K562 (cell line): ENCODE measurements around the gene NFATC2. TPM values are rescaled to one million over a fixed set of nuclear protein-coding genes. Genes with fewer than 3 reads are reported as not detected.

Source experiments
- ATF1 ChIP-seq, 2 experiments: fragments of 450-650 bp in 1 of 2; IDR thresholded peaks; 2 replicates each; pipeline ENCODE4 v1.6.1; 2016; ENCODE audit warnings: missing compliant biosample characterization in 1 of 2, missing genetic modification characterization in 1 of 2
- NCOA2 ChIP-seq, 2 experiments: fragments of 450-650 bp; IDR thresholded peaks; 2 replicates each; pipeline ENCODE4 v1.6.1; 2018; ENCODE audit warnings: mild to moderate bottlenecking in 2 of 2, moderate library complexity in 1 of 2; ENCODE audit not compliant: partially characterized antibody in 2 of 2
- NCOA6 ChIP-seq: fragments of 450-650 bp; IDR thresholded peaks from 2 replicates; pipeline ENCODE4 v1.6.1; 2017; ENCODE audit warnings: mild to moderate bottlenecking
- NR1H2 ChIP-seq: sonication (generic); formaldehyde crosslinking; IDR thresholded peaks from 2 replicates; pipeline ENCODE4 v1.4.0; 2020; ENCODE audit warnings: mild to moderate bottlenecking, missing genetic modification reagents
- PRPF4 ChIP-seq: fragments of 200-400 bp; formaldehyde crosslinking; IDR thresholded peaks from one replicate; pipeline ENCODE4 v1.6.1; 2017; ENCODE audit warnings: low read length, low read depth, mild to moderate bottlenecking; ENCODE audit not compliant: insufficient read depth, poor library complexity, severe bottlenecking
- polyA plus RNA-seq, 8 experiments: library from polyadenylated mRNA; depleted of rRNA in 4 of 8; stranded (reverse) in 5 of 8; unstranded in 3 of 8; fragments of >200 nt; fragmentation: Nextera tagmentation in 2 of 8; fragmentation: Illumina TruSeq in 1 of 8; extraction: Ambion mirVana in 2 of 8; extraction: Trizol in 1 of 8; gene quantifications; 2 replicates each; pipeline versions ENCODE4 v1.2.1 to v1.2.3, GENCODE V29; 2011 to 2014; ENCODE audit warnings: inconsistent platforms in 1 of 8, missing spikeins in 1 of 8
- total RNA-seq, 7 experiments: library from RNA; depleted of rRNA in 6 of 7; stranded (reverse); fragments of >200 nt in 6 of 7; fragmentation: Illumina TruSeq in 2 of 7; extraction: Trizol in 2 of 7; gene quantifications; 2 replicates each; pipeline versions ENCODE4 v1.2.1 to v1.2.3, GENCODE V29; 2011 to 2021; ENCODE audit warnings: low replicate concordance in 1 of 7
- TF ChIP-seq, protein P1 (sequence below): sonication (generic); formaldehyde crosslinking; IDR thresholded peaks from 2 replicates; pipeline ENCODE4 v1.8.0; 2023; ENCODE audit warnings: missing genetic modification reagents, mild to moderate bottlenecking, borderline replicate concordance
- TF ChIP-seq, protein P2 (sequence below): sonication (generic); IDR thresholded peaks from 2 replicates; pipeline ENCODE4 v1.6.1; 2016

NFATC2 gene
- total and polyA plus RNA-seq, 9 of the 15 experiments (the other 6 are each of a cell fraction or from before 2014, with no cell fraction given): 1.9 to 11.2 (median 3.0) TPM

DNA sequence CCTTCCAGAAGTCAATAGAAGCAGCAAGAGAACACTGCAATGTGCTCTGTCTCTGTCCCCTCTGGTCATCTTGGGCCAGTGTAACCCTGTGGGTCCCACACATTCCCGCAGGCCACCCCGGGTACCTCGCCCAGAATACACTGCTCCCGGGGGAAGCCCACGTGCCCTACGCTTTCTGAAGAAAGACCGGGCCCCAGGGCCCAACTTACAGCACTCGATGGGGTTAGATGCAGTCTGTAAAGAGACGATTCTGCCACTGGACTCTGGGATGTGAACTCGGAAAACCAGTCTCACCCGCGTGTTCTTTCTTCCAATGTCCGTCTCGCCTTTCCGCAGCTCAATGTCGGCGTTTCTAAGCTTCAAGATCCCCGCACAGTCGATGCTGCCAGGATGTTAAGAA, 68.7 kb downstream of the NFATC2 start (continued):
- TF ChIP-seq, protein P1, sequence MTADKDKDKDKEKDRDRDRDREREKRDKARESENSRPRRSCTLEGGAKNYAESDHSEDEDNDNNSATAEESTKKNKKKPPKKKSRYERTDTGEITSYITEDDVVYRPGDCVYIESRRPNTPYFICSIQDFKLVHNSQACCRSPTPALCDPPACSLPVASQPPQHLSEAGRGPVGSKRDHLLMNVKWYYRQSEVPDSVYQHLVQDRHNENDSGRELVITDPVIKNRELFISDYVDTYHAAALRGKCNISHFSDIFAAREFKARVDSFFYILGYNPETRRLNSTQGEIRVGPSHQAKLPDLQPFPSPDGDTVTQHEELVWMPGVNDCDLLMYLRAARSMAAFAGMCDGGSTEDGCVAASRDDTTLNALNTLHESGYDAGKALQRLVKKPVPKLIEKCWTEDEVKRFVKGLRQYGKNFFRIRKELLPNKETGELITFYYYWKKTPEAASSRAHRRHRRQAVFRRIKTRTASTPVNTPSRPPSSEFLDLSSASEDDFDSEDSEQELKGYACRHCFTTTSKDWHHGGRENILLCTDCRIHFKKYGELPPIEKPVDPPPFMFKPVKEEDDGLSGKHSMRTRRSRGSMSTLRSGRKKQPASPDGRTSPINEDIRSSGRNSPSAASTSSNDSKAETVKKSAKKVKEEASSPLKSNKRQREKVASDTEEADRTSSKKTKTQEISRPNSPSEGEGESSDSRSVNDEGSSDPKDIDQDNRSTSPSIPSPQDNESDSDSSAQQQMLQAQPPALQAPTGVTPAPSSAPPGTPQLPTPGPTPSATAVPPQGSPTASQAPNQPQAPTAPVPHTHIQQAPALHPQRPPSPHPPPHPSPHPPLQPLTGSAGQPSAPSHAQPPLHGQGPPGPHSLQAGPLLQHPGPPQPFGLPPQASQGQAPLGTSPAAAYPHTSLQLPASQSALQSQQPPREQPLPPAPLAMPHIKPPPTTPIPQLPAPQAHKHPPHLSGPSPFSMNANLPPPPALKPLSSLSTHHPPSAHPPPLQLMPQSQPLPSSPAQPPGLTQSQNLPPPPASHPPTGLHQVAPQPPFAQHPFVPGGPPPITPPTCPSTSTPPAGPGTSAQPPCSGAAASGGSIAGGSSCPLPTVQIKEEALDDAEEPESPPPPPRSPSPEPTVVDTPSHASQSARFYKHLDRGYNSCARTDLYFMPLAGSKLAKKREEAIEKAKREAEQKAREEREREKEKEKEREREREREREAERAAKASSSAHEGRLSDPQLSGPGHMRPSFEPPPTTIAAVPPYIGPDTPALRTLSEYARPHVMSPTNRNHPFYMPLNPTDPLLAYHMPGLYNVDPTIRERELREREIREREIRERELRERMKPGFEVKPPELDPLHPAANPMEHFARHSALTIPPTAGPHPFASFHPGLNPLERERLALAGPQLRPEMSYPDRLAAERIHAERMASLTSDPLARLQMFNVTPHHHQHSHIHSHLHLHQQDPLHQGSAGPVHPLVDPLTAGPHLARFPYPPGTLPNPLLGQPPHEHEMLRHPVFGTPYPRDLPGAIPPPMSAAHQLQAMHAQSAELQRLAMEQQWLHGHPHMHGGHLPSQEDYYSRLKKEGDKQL (CRISPR knock-in tag): no peak
- TF ChIP-seq NR1H2 (CRISPR knock-in tag): no peak
- no peak for TF ChIP-seq ATF1 (CRISPR knock-in tag; IDR thresholded peaks at IDR 0.05)
- TF ChIP-seq ATF1 (tag; IDR thresholded peaks at IDR 0.05): no peak
- no peak for TF ChIP-seq PRPF4
- no peak for TF ChIP-seq NCOA6
- TF ChIP-seq, protein P2, sequence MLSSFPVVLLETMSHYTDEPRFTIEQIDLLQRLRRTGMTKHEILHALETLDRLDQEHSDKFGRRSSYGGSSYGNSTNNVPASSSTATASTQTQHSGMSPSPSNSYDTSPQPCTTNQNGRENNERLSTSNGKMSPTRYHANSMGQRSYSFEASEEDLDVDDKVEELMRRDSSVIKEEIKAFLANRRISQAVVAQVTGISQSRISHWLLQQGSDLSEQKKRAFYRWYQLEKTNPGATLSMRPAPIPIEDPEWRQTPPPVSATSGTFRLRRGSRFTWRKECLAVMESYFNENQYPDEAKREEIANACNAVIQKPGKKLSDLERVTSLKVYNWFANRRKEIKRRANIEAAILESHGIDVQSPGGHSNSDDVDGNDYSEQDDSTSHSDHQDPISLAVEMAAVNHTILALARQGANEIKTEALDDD: no peak
- no peak for TF ChIP-seq NCOA2 (IDR thresholded peaks at IDR 0.05; ENCODE audit: partially characterized antibody in 2 of 2)
